OCI-LY3 (cell line): Measurements from ENCODE around the gene SETBP1.

Experiments
- H2AFZ ChIP-seq: fragments of 200-600, 300-600 bp; shearing (Covaris generic); 2 replicates; pipeline ENCODE4 v1.6.0; 2014; ENCODE audit warnings: antibody characterized with exemption, low read depth, low read length
- H3K27ac ChIP-seq: fragments of 200-600, 300-600 bp; sonication (generic); 2 replicates; pipeline ENCODE4 v1.5.1; 2014; ENCODE audit warnings: mild to moderate bottlenecking, low read length, moderate library complexity, mixed read lengths
- H3K27me3 ChIP-seq: fragments of 200-600, 300-600 bp; sonication (generic); 2 replicates; pipeline ENCODE4 v1.6.1; 2014; ENCODE audit warnings: low read depth, low read length, mixed read lengths
- H3K36me3 ChIP-seq: fragments of 200-600, 300-600 bp; sonication (generic); replicated peaks from 2 replicates; pipeline ENCODE3; 2014; ENCODE audit warnings: low read depth, low read length, mixed read lengths
- H3K4me1 ChIP-seq: fragments of 300-600, 200-600 bp; sonication (generic); 2 replicates; pipeline ENCODE4 v1.6.1; 2014; ENCODE audit warnings: low read length, mixed read lengths
- H3K4me2 ChIP-seq: fragments of 200-600, 300-600 bp; sonication (generic); 2 replicates; pipeline ENCODE4 v1.6.1; 2014; ENCODE audit warnings: low read length, mixed read lengths
- H3K4me3 ChIP-seq: fragments of 300-600, 200-600 bp; sonication (generic); 2 replicates; pipeline ENCODE4 v1.5.1; 2014; ENCODE audit warnings: antibody characterized with exemption, mild to moderate bottlenecking, low read length, moderate library complexity
- H3K79me2 ChIP-seq: fragments of 300-600, 200-600 bp; shearing (Covaris generic); 2 replicates; pipeline ENCODE4 v1.6.1; 2014; ENCODE audit warnings: mild to moderate bottlenecking, low read length, mixed read lengths
- H3K9ac ChIP-seq: fragments of 300-600, 200-600 bp; shearing (Covaris generic); 2 replicates; pipeline ENCODE4 v1.6.0; 2014; ENCODE audit warnings: mild to moderate bottlenecking, low read length, moderate library complexity
- H3K9me3 ChIP-seq: fragments of 200-600, 300-600 bp; shearing (Covaris generic); 2 replicates; pipeline ENCODE4 v1.6.1; 2014; ENCODE audit warnings: low read length, mixed read lengths; ENCODE audit not compliant: insufficient read depth
- H4K20me1 ChIP-seq: fragments of 200-600, 300-600 bp; sonication (generic); 2 replicates; pipeline ENCODE4 v1.6.1; 2016; ENCODE audit warnings: low read length, mixed read lengths; ENCODE audit not compliant: insufficient read depth
- CTCF ChIP-seq: fragments of 200-600, 300-600 bp; sonication (generic); IDR thresholded peaks from 2 replicates; pipeline ENCODE4 v1.5.1; 2014; ENCODE audit warnings: antibody characterized with exemption, low read length, low read depth
- EZH2phosphoT487 ChIP-seq: fragments of 200-600 bp; shearing (Covaris generic); IDR thresholded peaks from 2 replicates; pipeline ENCODE4 v1.6.1; 2018; ENCODE audit warnings: antibody characterized with exemption, mixed run types, low read depth

Gene SETBP1

GRCh38 chr18:44981121-44981520, 300.4 kb downstream of the SETBP1 start:
- H3K4me3 ChIP-seq = no peak overlapping the region
- H3K36me3 ChIP-seq = no peaks in the 10 kb centered on the region
- H2AFZ ChIP-seq = no peak overlapping the region
- H3K9me3 ChIP-seq = no peaks in the 10 kb centered on the region
- no peaks in the 10 kb centered on the region for H3K79me2 ChIP-seq
- H3K27me3 ChIP-seq = no peaks in the 10 kb centered on the region
- no peak overlapping the region for H3K9ac ChIP-seq
- TF ChIP-seq EZH2phosphoT487 (no peak), CTCF (no peak)
- no peak overlapping the region for H3K27ac ChIP-seq
- no peaks in the 10 kb centered on the region for H4K20me1 ChIP-seq
- H3K4me2 ChIP-seq = no peak overlapping the region
- 0 out of 2 replicates have a peak, but pooled peaks cover 5% of the 10 kb centered on the region for H3K4me1 ChIP-seq

DNA sequence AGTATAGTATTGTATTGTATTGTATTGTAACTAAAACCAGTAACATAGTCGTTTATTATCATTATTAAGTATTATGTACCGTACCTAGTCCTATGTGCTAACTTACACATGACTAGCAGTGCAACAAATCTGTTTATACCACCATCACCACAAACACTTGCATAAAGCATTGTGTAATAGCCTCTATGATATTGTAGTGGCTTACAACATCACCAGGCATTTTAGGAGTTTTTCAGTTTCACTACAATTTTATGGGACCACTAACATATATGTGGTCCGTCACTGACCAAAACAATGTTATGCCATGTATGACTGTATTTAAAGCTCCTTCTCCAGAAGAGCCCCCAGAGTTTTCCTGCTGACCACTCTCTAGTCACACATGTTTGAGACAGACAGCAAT, 306.2 kb downstream of the SETBP1 start:
- Histone ChIP-seq H4K20me1 (no peaks in the 10 kb centered on the region), H3K9me3 (peaks cover 10% of the 10 kb centered on the region; the same call in 1 of the 2 replicates), H2AFZ (no peak overlapping the region), H3K4me1 (no peaks in the 10 kb centered on the region), H3K9ac (no peak overlapping the region), H3K27me3 (no peaks in the 10 kb centered on the region), H3K27ac (no peak overlapping the region), H3K36me3 (no peaks in the 10 kb centered on the region), H3K4me3 (no peak overlapping the region), H3K79me2 (no peaks in the 10 kb centered on the region), H3K4me2 (no peak overlapping the region)
- TF ChIP-seq EZH2phosphoT487 (no peak), CTCF (no peak)

GRCh38 chr18:44987371-44987770, 306.7 kb downstream of the SETBP1 start:
- H3K4me2 ChIP-seq = no peak overlapping the region
- peaks cover 10% of the 10 kb centered on the region; the same call in 1 of the 2 replicates for H3K9me3 ChIP-seq
- H3K4me1 ChIP-seq = no peaks in the 10 kb centered on the region
- no peak overlapping the region for H3K9ac ChIP-seq
- H3K4me3 ChIP-seq = no peak overlapping the region
- no peaks in the 10 kb centered on the region for H3K79me2 ChIP-seq
- H4K20me1 ChIP-seq = no peaks in the 10 kb centered on the region
- H3K27ac ChIP-seq = no peak overlapping the region
- no peak overlapping the region for H2AFZ ChIP-seq
- TF ChIP-seq EZH2phosphoT487 (no peak), CTCF (no peak)
- H3K27me3 ChIP-seq = no peaks in the 10 kb centered on the region
- no peaks in the 10 kb centered on the region for H3K36me3 ChIP-seq

DNA sequence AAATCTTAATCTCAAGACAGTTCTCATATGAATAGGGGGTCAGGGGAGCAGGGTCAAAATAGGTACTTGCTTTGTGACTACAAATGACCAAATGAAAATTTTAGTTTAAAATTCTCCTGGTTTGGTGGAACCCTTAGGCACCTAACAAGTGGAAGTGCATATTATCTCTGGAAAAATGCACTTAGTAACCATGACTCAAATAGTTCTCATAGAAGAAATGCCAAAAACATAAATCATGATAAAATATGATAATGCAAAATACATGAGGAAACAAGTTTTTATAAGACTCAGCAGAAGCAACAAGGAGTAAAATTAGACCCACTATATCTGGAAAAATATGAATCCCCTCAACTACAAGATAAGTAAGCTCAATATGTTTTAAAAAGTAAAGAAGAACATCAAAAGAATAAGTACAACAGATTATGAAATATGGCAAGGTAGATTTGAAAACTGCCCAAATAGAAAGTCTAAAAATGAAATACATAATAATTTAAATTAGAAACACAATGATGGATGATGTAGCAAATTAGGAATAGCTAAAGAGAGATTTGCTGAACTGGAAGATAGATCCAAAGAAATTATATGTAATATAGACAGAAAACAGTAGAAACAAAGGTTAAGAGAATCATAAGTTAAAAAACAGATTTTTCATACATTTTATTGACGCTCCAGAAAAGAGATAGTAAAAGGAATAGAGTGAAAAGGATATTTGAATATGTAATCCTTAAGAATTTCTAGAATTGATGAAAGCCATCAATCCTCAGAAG, 308.3 kb downstream of the SETBP1 start:
- Histone ChIP-seq H3K4me2 (no peak overlapping the region), H2AFZ (no peak overlapping the region), H3K27me3 (no peaks in the 10 kb centered on the region), H3K36me3 (no peaks in the 10 kb centered on the region), H3K9ac (no peak overlapping the region), H3K79me2 (no peaks in the 10 kb centered on the region), H3K4me3 (no peak overlapping the region), H3K27ac (no peak overlapping the region), H4K20me1 (no peaks in the 10 kb centered on the region), H3K4me1 (no peaks in the 10 kb centered on the region), H3K9me3 (peaks cover 10% of the 10 kb centered on the region; the same call in 1 of the 2 replicates)
- TF ChIP-seq EZH2phosphoT487 (no peak), CTCF (no peak)
